ENCODE measurements around the gene FPR3.
"Not testable (repeated sequence)": the region's sequence is repeated elsewhere in the genome, so short reads cannot be mapped to it uniquely, and the experiment has no call there.

GRCh38 chr19:51806571-51806970, 11.6 kb downstream of the FPR3 start:
- not testable (repeated sequence) for TF ChIP-seq CTCF (conservative IDR thresholded peaks at IDR 0.05 in 1 of 2, IDR thresholded peaks at IDR 0.05 in 1 of 2; ENCODE audit: low read depth in 1 of 2, low read length in 2 of 2); EZH2 (IDR thresholded peaks at IDR 0.05; ENCODE audit: low read length, missing control alignments)
